PC-3 (cell line): Measurements from ENCODE around the gene RNF182.

Experiments
- EZH2phosphoT487 ChIP-seq: fragments of 300-600 bp; sonication (generic); IDR thresholded peaks from 2 replicates; pipeline ENCODE4 v1.6.1; 2018; ENCODE audit warnings: mild to moderate bottlenecking, antibody characterized with exemption, low read length, borderline replicate concordance
- TF ChIP-seq, protein P1 (sequence below): fragments of 300-600 bp; sonication (generic); conservative IDR thresholded peaks from 2 replicates; pipeline ENCODE4 v1.5.1; 2017; ENCODE audit warnings: antibody characterized with exemption, low read depth, mild to moderate bottlenecking, low read length

- TF ChIP-seq EZH2phosphoT487: no peak
- TF ChIP-seq, protein P1, sequence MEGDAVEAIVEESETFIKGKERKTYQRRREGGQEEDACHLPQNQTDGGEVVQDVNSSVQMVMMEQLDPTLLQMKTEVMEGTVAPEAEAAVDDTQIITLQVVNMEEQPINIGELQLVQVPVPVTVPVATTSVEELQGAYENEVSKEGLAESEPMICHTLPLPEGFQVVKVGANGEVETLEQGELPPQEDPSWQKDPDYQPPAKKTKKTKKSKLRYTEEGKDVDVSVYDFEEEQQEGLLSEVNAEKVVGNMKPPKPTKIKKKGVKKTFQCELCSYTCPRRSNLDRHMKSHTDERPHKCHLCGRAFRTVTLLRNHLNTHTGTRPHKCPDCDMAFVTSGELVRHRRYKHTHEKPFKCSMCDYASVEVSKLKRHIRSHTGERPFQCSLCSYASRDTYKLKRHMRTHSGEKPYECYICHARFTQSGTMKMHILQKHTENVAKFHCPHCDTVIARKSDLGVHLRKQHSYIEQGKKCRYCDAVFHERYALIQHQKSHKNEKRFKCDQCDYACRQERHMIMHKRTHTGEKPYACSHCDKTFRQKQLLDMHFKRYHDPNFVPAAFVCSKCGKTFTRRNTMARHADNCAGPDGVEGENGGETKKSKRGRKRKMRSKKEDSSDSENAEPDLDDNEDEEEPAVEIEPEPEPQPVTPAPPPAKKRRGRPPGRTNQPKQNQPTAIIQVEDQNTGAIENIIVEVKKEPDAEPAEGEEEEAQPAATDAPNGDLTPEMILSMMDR: no peak
Observed at GRCh38 chr6:14008809-14009208, 84.1 kb downstream of the RNF182 start.
